A549 (cell line): ENCODE data around the gene TBL1X. TPM values are rescaled to one million over a fixed set of nuclear protein-coding genes. Genes with fewer than 3 reads are reported as not detected.
"Not testable (repeated sequence)": the region's sequence is repeated elsewhere in the genome, so short reads cannot be mapped to it uniquely, and the experiment has no call there.

ENCODE experiments used
- ATAC-seq, 2 experiments: fragments of 200-7000 bp in 1 of 2; fragments of >200 bp in 1 of 2; cut with Nextera tagmentation in 1 of 2; cut with Tn5 transposase in 1 of 2; 3 replicates each; pipeline versions ENCODE4 v1.8.0 to v1.9.1; 2018 to 2020; ENCODE audit warnings: mild to moderate bottlenecking in 1 of 2, moderate library complexity in 1 of 2
- CTCF ChIA-PET: fragments of 300-600 bp; sonication (Branson Sonifier 250); formaldehyde crosslinking; extraction: SDS; loops from one replicate; lab custom pipeline; 2021; ENCODE audit warnings: antibody characterized with exemption, inconsistent platforms; lab: Yijun Ruan, JAX
- POLR2A ChIA-PET: fragments of 350-600 bp; formaldehyde crosslinking; extraction: SDS; loops from one replicate; lab custom pipeline; 2021; ENCODE audit warnings: antibody characterized with exemption, inconsistent platforms; lab: Yijun Ruan, JAX
- DNase-seq, 2 experiments: peaks; one replicate each; pipeline versions ENCODE4 v3.0.0 to v3.0.0-alpha.2; 2011 to 2016; ENCODE audit warnings: low read depth in 1 of 2, low spot score in 1 of 2
- FAIRE-seq: peaks from 2 replicates; lab custom pipeline; 2011; peaks lifted over from hg19 to GRCh38; lab: Jason Lieb, UNC
- H3K27ac ChIP-seq, 2 experiments: fragments of >200 bp; sonication (Bioruptor Twin); formaldehyde crosslinking; 3 replicates each; pipeline ENCODE4 v1.5.1; 2016 to 2017
- H3K4me1 ChIP-seq: fragments of >200 bp; sonication (Bioruptor Twin); formaldehyde crosslinking; 3 replicates; pipeline ENCODE4 v1.6.1; 2016
- H3K4me2 ChIP-seq: fragments of >200 bp; sonication (Bioruptor Twin); formaldehyde crosslinking; 3 replicates; pipeline ENCODE4 v1.6.1; 2016
- H3K4me3 ChIP-seq: fragments of >200 bp; sonication (Bioruptor Twin); formaldehyde crosslinking; 3 replicates; pipeline ENCODE4 v1.5.1; 2016
- H3K9me3 ChIP-seq: fragments of >200 bp; sonication (Bioruptor Twin); formaldehyde crosslinking; 3 replicates; pipeline ENCODE4 v1.6.1; 2016
- BHLHE40 ChIP-seq: IDR thresholded peaks from 2 replicates; pipeline ENCODE4 v1.6.1; 2012; ENCODE audit warnings: low read depth, low read length, inconsistent platforms
- CHD4 ChIP-seq: fragments of 200-600 bp; sonication (generic); IDR thresholded peaks from 2 replicates; pipeline ENCODE4 v1.6.1; 2016; ENCODE audit warnings: antibody characterized with exemption, mild to moderate bottlenecking, borderline replicate concordance
- EP300 ChIP-seq, 2 experiments: fragments of >200 bp; sonication (Bioruptor Twin); formaldehyde crosslinking; IDR thresholded peaks; 2 replicates in 1 of 2; 3 replicates in 1 of 2; pipeline ENCODE4 v1.6.1; 2016 to 2017
- ESRRA ChIP-seq: fragments of 150-350 bp; IDR thresholded peaks from 2 replicates; pipeline ENCODE4 v1.6.1; 2014; ENCODE audit warnings: mild to moderate bottlenecking, low read length, borderline replicate concordance
- FOSL2 ChIP-seq, 2 experiments: fragments of 450-650 bp in 1 of 2; fragments of >200 bp in 1 of 2; sonication (Bioruptor Twin) in 1 of 2; formaldehyde crosslinking; IDR thresholded peaks; 2 replicates each; pipeline versions ENCODE4 v1.5.0 to v1.6.1; 2016 to 2020; ENCODE audit warnings: mild to moderate bottlenecking in 1 of 2, moderate library complexity in 1 of 2
- FOXS1 ChIP-seq: fragments of 250-450 bp; sonication (Bioruptor Pico); IDR thresholded peaks from 2 replicates; pipeline ENCODE4 v1.5.0; 2020; ENCODE audit warnings: mild to moderate bottlenecking, moderate library complexity
- HOXB5 ChIP-seq: fragments of 250-450 bp; sonication (Bioruptor Pico); IDR thresholded peaks from 2 replicates; pipeline ENCODE4 v1.5.0; 2020; ENCODE audit warnings: mild to moderate bottlenecking, moderate library complexity
- JUNB ChIP-seq: fragments of >200 bp; sonication (Bioruptor Twin); formaldehyde crosslinking; IDR thresholded peaks from 2 replicates; pipeline ENCODE4 v1.6.1; 2016
- POLR2AphosphoS2 ChIP-seq: conservative IDR thresholded peaks from 2 replicates; pipeline ENCODE4 v1.6.1; 2012; ENCODE audit warnings: low read length, improper control_type of control experiment, inconsistent platforms
- RAD21 ChIP-seq, 2 experiments: fragments of >200 bp in 1 of 2; sonication (Bioruptor Twin) in 1 of 2; formaldehyde crosslinking in 1 of 2; IDR thresholded peaks in 1 of 2; conservative IDR thresholded peaks in 1 of 2; 2 replicates in 1 of 2; 3 replicates in 1 of 2; pipeline ENCODE4 v1.6.1; 2012 to 2018; ENCODE audit warnings: inconsistent platforms in 1 of 2
- RARB ChIP-seq: fragments of 250-450 bp; sonication (Bioruptor Pico); IDR thresholded peaks from 2 replicates; pipeline ENCODE4 v1.8.0; 2021; ENCODE audit warnings: mild to moderate bottlenecking, moderate library complexity
- SMC3 ChIP-seq: fragments of >200 bp; sonication (Bioruptor Twin); formaldehyde crosslinking; IDR thresholded peaks from 3 replicates; pipeline ENCODE4 v1.6.1; 2018; ENCODE audit warnings: inconsistent platforms
- TP53 ChIP-seq: fragments of 250-450 bp; sonication (Bioruptor Pico); IDR thresholded peaks from 2 replicates; pipeline ENCODE4 v1.5.0; 2021; ENCODE audit warnings: mild to moderate bottlenecking, moderate library complexity
- ZC3H11A ChIP-seq: fragments of 450-650 bp; IDR thresholded peaks from 2 replicates; pipeline ENCODE4 v1.6.1; 2014; ENCODE audit warnings: antibody characterized with exemption, mild to moderate bottlenecking
- ZFP36 ChIP-seq: fragments of 450-650 bp; IDR thresholded peaks from 2 replicates; pipeline ENCODE4 v1.6.1; 2014; ENCODE audit warnings: borderline replicate concordance; ENCODE audit not compliant: partially characterized antibody
- whole genome bisulfite sequencing: methylation state at CpG from one replicate; pipeline ENCODE4 v1.1.6; 2017; ENCODE audit errors: missing lambda C conversion rate; 5-methylcytosine and 5-hydroxymethylcytosine counted together
- polyA plus RNA-seq, 4 experiments: library from polyadenylated mRNA; depleted of rRNA in 3 of 4; stranded (reverse); fragments of >200 nt; fragmentation: RNase III in 1 of 4; extraction: RNeasy Plus Mini Kit Qiagen cat#74134 plus additional on column Dnase treatment in 1 of 4; gene quantifications; 2 replicates in 3 of 4; 3 replicates in 1 of 4; pipeline ENCODE4 v1.2.3, GENCODE V29; 2011 to 2017
- TF ChIP-seq, protein P1 (sequence below): fragments of 250-450 bp; sonication (Bioruptor Pico); IDR thresholded peaks from 2 replicates; pipeline ENCODE4 v1.5.0; 2020; ENCODE audit warnings: low read depth, mild to moderate bottlenecking, moderate library complexity
- TF ChIP-seq, protein P2 (sequence below): IDR thresholded peaks from 2 replicates; pipeline ENCODE4 v1.6.1; 2012
- TF ChIP-seq, protein P3 (sequence below): fragments of 200-600 bp; sonication (generic); IDR thresholded peaks from 2 replicates; pipeline ENCODE4 v1.6.1; 2016; ENCODE audit warnings: antibody characterized with exemption, mild to moderate bottlenecking, moderate library complexity
- TF ChIP-seq, protein P4 (sequence below): IDR thresholded peaks from 2 replicates; pipeline ENCODE4 v1.6.1; 2012
- TF ChIP-seq, protein P5 (sequence below): fragments of >200 bp; sonication (Bioruptor Twin); formaldehyde crosslinking; IDR thresholded peaks from 3 replicates; pipeline ENCODE4 v1.6.1; 2016

The TBL1X gene
- polyA plus RNA-seq, 2 of the 4 experiments (the other 2 are of a cell fraction) = 14.6 to 18.0 TPM

DNA sequence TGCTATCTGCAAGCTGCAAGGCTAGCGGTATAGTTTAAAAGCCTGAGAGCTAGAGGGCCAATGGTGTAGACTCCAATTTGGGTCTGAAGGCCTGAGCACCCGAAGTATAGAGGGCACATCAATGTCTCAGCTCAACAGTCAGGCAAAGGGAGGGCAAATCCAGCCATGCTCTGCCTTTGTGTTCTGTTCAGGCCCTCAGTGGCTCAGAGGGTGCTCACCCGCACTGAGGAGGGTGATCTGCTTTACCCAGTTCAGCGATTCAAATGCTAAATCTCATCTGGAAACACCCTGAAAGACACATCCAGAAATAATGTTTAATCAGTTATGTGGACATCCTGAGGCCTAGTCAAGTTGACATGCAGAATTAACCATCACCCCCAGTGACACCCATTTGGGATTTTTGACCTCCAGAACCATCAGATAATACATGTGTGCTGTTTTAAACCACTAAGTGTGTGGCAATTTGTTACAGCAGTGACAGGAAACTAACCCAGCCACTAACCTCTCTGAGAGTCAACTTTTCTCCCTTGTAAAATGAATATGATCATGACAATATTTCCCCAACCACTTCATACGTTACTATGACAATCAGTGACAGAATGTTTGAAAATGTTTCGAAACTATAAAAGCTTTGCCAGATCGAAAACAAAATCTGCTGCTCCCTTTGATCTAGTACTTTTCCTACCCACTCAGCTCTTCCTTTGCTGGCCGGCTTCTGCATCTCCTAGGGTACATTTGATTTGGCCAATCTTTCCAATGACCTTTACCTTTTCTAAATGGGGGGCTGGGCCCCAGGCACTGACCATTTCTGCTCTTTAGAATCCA, 8.4 kb upstream of the TBL1X start (continued):
- no peak for TF ChIP-seq ESRRA
- no peak for TF ChIP-seq RARB (CRISPR knock-in tag)
- TF ChIP-seq, all 56 proteins: peak for 0

DNA sequence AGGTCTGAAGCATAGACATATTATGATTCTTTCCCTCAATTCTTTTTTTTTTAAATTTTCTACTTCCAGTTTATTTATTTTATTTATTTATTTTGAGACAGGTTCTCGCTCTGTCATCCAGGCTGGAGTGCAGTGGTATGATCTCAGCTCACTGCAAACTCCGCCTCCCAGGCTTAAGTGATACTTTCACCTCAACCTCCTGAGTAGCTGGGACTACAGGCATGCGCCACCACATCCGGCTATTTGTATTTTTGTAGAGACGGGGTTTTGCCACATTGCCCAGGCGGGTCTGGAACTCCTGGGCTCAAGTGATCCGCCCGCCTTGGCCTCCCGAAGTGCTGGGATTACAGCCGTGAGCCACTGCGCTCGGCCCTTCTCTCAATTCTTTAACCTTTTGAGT, 6.8 kb upstream of the TBL1X start:
- 94% methylated on average over 4 of the region's 12 CpGs for WGBS
- peaks cover 21% of the 10 kb centered on the region for H3K4me1 ChIP-seq
- DNase-seq, H3K4me2 ChIP-seq, FAIRE-seq, H3K4me3 ChIP-seq, H3K9me3 ChIP-seq, ATAC-seq, H3K27ac ChIP-seq, POLR2A ChIA-PET: not testable (repeated sequence)
- CTCF ChIA-PET = interaction anchor here (1.7 kb wide), 1 partner anchor 14 kb away, joined by 3 read pairs; no protein-coding TSS in a partner anchor

DNA sequence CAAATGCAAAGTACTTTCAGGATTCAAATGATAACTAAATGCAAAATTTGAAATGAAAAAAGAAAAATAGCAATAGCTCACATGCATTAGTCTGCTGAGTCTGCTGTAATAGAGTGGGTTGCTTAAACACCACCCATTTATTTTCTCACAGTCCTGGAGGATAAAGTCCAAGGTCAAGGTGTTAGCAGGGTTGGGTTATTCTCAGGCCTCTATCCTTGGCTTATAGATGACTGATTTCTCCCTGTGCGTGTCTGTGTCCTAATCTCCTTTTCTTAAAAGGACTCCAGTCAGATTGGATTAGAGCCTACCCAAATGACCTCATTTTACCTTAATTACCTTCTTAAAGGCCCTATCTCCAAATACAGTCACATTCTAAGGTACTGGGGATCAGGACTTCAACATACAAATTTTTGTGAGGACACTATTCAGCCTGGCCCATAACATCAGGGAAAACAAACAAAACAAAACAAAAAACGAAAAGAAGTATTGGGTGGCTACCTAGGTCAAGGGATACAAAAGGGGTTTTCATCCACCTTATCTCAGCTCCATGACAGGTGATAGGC, 6.3 kb upstream of the TBL1X start:
- TF ChIP-seq, protein P1, sequence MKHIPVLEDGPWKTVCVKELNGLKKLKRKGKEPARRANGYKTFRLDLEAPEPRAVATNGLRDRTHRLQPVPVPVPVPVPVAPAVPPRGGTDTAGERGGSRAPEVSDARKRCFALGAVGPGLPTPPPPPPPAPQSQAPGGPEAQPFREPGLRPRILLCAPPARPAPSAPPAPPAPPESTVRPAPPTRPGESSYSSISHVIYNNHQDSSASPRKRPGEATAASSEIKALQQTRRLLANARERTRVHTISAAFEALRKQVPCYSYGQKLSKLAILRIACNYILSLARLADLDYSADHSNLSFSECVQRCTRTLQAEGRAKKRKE = no peak
- TF ChIP-seq POLR2AphosphoS2 (no peak), BHLHE40 (no peak), ZC3H11A (no peak), HOXB5 (CRISPR knock-in tag) (no peak), ZFP36 (no peak), RAD21 (conservative IDR thresholded peaks at IDR 0.05 in 1 of 2, IDR thresholded peaks at IDR 0.05 in 1 of 2) (no peak), SMC3 (no peak), EP300 (IDR thresholded peaks at IDR 0.05) (no peak)
- TF ChIP-seq, protein P2, sequence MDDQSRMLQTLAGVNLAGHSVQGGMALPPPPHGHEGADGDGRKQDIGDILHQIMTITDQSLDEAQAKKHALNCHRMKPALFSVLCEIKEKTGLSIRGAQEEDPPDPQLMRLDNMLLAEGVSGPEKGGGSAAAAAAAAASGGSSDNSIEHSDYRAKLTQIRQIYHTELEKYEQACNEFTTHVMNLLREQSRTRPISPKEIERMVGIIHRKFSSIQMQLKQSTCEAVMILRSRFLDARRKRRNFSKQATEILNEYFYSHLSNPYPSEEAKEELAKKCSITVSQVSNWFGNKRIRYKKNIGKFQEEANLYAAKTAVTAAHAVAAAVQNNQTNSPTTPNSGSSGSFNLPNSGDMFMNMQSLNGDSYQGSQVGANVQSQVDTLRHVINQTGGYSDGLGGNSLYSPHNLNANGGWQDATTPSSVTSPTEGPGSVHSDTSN = no peak
- peak overlapping the region in 1 of 2 experiments; percentile 12; a peak in 1 of 6 replicates for H3K27ac ChIP-seq
- FAIRE-seq = no peak
- H3K4me1 ChIP-seq = peaks cover 25% of the 10 kb centered on the region
- H3K4me3 ChIP-seq = no peak overlapping the region
- DNase-seq = no peak
- 80% methylated on average over 2 of the region's 2 CpGs for WGBS
- ChIA-PET POLR2A (no interaction called here), CTCF (interaction anchor here (1.7 kb wide), 1 partner anchor 14 kb away, joined by 3 read pairs; no protein-coding TSS in a partner anchor)
- H3K4me2 ChIP-seq = no peak overlapping the region
- H3K9me3 ChIP-seq = no peaks in the 10 kb centered on the region
- no peak for ATAC-seq

DNA sequence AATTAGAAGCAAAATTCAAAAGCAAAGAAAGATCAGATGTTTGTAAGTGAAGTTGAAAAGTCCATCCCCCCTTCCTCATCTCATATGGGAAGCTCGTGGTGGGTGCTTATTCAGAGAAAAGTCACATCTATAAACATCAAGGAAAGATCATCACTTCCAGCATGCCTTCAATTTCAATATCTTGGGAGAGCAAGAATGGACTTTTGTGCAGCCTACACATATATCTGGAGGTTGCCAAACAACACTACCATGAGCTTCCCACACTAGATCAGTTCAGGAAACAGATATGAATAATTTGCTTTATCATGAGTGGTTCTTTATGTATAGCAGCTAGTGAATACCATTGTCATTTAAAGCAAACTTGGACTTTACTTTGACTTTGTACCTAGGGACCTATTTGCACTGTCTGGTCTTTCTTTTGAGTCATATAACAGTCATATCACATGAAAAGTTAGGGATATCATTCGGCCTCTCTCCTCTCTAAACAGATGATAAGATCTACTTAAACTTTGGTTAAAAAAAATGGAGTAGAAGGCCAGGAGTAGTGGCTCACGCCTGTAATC, 5.6 kb upstream of the TBL1X start:
- no peak overlapping the region for H3K4me2 ChIP-seq
- H3K27ac ChIP-seq = peak overlapping the region in 1 of 2 experiments; percentile 12; a peak in 1 of 6 replicates
- POLR2A ChIA-PET = no interaction called here
- no peaks in the 10 kb centered on the region for H3K9me3 ChIP-seq
- peaks cover 32% of the 10 kb centered on the region for H3K4me1 ChIP-seq
- CTCF ChIA-PET = interaction anchor here (1.7 kb wide), 1 partner anchor 15 kb away, joined by 3 read pairs; no protein-coding TSS in a partner anchor
- DNase-seq = no peak
- H3K4me3 ChIP-seq = no peak overlapping the region
- ATAC-seq = no peak
- 42% methylated on average over 3 of the region's 3 CpGs for WGBS
- peak; percentile 46 for FAIRE-seq
- TF ChIP-seq, protein P3, sequence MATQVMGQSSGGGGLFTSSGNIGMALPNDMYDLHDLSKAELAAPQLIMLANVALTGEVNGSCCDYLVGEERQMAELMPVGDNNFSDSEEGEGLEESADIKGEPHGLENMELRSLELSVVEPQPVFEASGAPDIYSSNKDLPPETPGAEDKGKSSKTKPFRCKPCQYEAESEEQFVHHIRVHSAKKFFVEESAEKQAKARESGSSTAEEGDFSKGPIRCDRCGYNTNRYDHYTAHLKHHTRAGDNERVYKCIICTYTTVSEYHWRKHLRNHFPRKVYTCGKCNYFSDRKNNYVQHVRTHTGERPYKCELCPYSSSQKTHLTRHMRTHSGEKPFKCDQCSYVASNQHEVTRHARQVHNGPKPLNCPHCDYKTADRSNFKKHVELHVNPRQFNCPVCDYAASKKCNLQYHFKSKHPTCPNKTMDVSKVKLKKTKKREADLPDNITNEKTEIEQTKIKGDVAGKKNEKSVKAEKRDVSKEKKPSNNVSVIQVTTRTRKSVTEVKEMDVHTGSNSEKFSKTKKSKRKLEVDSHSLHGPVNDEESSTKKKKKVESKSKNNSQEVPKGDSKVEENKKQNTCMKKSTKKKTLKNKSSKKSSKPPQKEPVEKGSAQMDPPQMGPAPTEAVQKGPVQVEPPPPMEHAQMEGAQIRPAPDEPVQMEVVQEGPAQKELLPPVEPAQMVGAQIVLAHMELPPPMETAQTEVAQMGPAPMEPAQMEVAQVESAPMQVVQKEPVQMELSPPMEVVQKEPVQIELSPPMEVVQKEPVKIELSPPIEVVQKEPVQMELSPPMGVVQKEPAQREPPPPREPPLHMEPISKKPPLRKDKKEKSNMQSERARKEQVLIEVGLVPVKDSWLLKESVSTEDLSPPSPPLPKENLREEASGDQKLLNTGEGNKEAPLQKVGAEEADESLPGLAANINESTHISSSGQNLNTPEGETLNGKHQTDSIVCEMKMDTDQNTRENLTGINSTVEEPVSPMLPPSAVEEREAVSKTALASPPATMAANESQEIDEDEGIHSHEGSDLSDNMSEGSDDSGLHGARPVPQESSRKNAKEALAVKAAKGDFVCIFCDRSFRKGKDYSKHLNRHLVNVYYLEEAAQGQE = no peak
- no peak for TF ChIP-seq FOSL2 (IDR thresholded peaks at IDR 0.05)
- TF ChIP-seq FOSL2 (CRISPR knock-in tag; IDR thresholded peaks at IDR 0.05) = no peak
- TF ChIP-seq ESRRA = no peak
- TF ChIP-seq TP53 (CRISPR knock-in tag) = no peak
- TF ChIP-seq JUNB = no peak
- TF ChIP-seq, protein P2 = no peak
- TF ChIP-seq FOXS1 (CRISPR knock-in tag) = no peak
- no peak for TF ChIP-seq CHD4
- TF ChIP-seq, protein P4, sequence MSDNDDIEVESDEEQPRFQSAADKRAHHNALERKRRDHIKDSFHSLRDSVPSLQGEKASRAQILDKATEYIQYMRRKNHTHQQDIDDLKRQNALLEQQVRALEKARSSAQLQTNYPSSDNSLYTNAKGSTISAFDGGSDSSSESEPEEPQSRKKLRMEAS = no peak
- TF ChIP-seq, protein P5, sequence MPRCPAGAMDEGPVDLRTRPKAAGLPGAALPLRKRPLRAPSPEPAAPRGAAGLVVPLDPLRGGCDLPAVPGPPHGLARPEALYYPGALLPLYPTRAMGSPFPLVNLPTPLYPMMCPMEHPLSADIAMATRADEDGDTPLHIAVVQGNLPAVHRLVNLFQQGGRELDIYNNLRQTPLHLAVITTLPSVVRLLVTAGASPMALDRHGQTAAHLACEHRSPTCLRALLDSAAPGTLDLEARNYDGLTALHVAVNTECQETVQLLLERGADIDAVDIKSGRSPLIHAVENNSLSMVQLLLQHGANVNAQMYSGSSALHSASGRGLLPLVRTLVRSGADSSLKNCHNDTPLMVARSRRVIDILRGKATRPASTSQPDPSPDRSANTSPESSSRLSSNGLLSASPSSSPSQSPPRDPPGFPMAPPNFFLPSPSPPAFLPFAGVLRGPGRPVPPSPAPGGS = no peak
